Stimulated activated CD8-positive, alpha-beta memory T cell treated with anti-CD3 and anti-CD28 coated beads, Interleukin-4, amount 100 ng/mL, for 24 hours (primary cell): Measurements from ENCODE around the gene SPEF2.
"Not testable (repeated sequence)": the region's sequence is repeated elsewhere in the genome, so short reads cannot be mapped to it uniquely, and the experiment has no call there.

Experiments used
- DNase-seq: peaks from one replicate; pipeline ENCODE4 v3.0.0-alpha.2; 2020; ENCODE audit warnings: low read depth

Gene SPEF2

GRCh38 chr5:35819668-35820067 lies 202.0 kb downstream of the SPEF2 start:
- DNase-seq = no peak

DNA sequence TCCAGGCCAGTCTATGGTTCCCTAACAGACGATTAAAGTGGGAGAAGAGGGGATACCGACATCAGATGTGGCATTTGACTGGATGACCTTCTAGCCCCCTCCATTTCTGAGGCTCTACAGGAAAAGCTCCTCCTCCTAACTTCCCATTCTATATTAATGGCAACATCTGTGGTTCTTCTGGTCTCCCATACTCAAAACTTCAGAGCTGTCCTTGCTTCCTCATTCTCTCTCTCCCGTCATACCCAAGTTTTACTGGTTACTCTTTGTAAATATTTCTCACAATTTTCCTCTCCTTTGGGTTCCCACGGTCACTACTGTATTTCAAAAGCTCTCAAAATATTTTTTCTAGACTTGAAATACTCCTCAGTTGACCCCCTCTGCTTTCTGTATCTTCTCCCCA lies 203.1 kb downstream of the SPEF2 start:
- no peak for DNase-seq

GRCh38 chr5:35821513-35821912 lies 203.8 kb downstream of the SPEF2 start:
- no peak for DNase-seq

DNA sequence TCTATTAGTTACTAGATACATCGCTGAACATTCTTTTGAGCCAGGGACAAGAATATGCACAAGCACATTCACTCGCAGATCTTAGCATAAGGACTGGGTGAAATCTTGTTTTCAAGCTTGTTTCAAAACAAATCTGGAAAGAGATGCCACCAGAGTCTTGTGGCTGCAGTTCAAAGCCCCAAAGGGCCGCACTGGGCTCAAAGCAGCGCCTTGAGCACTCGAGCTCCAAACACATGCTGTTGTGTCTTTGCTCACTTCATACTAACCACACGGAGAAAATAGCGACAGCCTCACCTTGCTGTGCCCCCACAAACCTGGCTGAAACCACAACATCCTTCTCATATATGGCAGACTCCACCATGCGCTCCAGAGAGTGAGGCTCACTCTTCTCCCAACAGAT lies 204.8 kb downstream of the SPEF2 start:
- no peak for DNase-seq

DNA sequence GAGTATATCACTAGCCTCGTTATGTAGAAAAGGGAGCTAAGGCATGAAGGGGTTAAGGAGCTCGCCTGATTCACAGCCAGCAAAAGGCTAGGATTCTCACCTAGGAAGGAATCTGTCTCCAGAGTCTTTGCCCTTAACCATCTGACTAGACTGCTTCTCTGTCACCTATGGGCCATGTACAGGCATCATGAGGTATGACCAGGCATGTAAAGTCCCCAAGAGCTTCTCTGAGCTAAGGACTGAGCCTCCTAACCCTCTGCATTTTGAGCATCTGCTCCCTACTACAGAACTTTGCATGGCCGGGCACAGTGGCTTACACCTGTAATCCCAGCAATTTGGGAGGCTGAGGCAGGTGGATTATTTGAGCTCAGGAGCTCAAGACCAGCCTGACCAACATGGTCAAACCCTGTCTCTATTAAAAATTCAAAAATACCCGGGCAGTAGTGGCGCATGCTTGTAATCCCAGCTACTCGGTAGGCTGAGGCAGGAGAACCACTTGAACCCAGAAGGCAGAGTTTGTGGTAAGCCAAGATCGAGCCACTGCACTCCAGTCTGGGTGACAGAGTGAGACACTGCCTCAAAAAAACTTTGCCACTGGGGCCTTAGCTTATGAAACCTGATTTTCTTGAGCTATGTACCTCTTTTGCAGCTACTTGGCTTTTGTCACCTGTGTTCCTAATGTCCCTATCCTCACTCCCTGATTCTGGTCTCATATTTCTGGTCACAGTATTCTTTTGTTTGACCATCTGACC lies 205.9 kb downstream of the SPEF2 start:
- no peak for DNase-seq

DNA sequence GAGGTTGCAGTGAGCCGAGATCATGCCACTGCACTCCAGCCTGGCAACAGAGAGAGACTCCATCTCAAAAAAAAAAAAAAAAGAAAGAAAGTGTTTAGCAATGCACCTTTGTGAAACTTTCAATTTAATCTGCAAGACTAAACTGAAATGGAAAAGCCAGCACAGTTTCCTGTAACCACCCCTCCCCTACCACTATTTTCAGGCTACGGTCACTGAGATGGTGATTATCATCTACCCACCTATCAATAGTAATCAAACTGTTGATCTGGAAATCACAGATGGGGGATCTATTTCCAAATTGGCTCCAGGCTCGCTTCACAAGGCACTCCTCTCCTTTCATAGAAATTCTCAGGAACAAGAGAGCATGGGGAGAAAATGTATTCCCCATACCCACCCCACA lies 208.4 kb downstream of the SPEF2 start:
- no peak for DNase-seq

DNA sequence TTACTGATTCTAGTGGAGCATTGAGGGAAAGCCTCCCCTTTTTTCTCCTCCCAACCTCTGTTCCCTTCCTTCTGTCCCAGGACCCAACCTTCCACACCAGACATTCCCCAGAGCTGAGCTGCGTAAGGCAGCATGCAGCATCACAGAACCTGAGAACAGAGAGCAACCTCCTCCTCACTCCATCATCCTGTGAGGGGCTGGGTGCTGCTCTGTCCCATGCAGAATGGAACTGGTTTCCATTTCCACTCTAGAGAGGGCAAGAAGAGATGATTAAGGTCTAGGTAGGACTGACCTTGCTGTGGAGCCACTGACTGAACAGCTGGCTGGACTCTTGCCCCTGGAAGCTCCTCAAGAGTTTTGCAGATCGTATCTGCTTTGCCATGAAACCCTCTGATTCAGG lies 208.9 kb downstream of the SPEF2 start:
- no peak for DNase-seq

- no peak for DNase-seq
These were observed 210.5 kb downstream of the SPEF2 start for GRCh38 chr5:35828082-35828598.

DNA sequence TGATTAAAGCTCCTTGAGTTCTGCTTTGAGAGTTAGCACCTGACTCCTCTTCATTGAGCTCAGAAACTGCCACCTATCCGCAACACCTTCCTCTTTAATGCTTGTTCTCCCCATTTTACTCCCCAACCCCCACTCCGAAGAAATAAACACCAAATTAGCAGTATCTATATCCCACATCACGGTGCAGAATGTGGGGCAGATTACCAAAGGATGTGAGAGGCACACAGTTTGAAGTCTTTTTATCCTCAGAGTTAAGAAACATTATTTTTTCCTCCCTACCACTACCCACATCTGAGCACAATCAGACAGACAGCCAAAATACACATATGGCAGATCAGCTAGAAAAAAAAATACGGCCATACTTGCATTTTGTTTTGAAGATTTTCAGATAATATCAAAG lies 212.9 kb downstream of the SPEF2 start:
- no peak for DNase-seq

- no peak for DNase-seq
These were observed 215.1 kb downstream of the SPEF2 start for GRCh38 chr5:35832762-35833161.

DNA sequence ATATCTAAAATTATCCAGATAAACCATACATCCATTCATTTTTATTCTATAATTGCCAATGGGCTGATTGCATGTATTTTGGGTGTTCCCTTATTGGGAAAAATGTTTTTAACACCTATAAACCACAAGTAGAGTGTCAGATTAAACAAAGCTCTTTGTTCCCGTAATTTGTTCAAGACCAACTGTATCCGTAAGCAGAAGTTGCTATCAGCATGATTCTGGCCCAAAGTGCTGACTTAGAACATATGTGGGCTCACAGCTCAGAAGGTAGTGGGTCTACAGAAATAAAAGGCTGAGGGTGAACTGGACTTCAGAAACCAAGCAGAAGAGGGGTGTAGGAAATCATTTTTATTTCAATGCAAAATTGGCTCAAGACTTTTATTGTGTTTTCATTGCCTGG lies 215.6 kb downstream of the SPEF2 start:
- DNase-seq = no peak

GRCh38 chr5:35835796-35836742 lies 218.4 kb downstream of the SPEF2 start:
- no peak for DNase-seq

GRCh38 chr5:35838370-35839042 lies 220.8 kb downstream of the SPEF2 start:
- no peak for DNase-seq

DNA sequence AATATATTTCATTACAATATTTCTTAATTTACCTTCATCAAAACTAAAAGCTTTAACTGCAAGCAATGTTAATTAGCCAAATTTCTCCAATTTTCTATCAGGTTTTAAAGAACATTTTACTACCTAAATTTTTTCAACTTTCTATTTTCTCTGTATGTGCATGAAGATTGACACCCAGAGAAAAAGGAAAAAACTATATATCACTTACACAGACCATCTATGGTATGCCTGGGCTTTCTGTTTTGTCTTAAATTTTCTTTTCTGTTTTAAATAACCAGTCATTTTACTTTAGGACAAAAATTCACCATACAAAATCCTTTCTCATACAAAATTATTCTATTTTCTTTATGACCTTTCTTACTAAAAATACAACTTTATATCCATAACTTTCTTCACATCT lies 225.2 kb downstream of the SPEF2 start:
- no peak for DNase-seq

GRCh38 chr5:35845508-35845907 lies 227.8 kb downstream of the SPEF2 start:
- not testable (repeated sequence) for DNase-seq

- DNase-seq = no peak
These were observed 229.8 kb downstream of the SPEF2 start for GRCh38 chr5:35847491-35847890.

- no peak for DNase-seq
These were observed 230.3 kb downstream of the SPEF2 start for GRCh38 chr5:35847961-35848360.

GRCh38 chr5:35849860-35850259 lies 232.2 kb downstream of the SPEF2 start:
- no peak for DNase-seq

DNA sequence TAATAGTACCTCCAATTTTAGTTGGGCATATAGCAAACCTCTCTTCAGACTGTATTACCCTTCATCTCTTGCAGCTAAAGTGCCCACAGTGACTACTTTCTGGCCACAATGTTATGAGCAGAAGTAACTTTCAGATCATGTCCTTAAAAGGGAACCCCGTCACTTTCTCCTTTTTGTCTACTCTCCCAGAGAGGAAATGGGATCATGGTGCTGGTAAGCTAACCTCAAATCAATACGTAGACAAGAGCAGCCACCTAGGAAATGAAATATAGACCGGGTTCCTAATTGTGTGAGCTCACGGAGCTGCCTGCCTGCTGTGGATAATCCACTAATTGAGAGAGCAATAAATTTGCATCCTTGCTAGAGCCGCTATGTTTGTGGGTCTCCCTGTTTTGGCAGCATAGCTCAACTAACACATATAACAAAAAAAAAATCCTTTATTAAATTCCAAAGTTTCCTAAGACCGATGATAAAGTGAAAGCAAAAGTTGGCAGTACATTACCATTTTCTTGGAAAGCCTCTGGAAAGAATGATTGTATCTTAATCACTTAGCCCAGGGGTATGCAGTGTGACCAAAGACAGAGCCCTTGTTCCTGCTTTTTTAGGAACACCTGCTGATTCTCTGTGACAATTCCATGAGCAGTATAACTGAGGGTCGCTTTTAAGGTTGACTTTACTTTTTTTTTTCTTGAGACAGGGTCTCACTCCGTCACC lies 233.5 kb downstream of the SPEF2 start:
- no peak for DNase-seq

GRCh38 chr5:35852084-35852734 lies 234.5 kb downstream of the SPEF2 start:
- DNase-seq = no peak

- DNase-seq = no peak
These were observed 235.1 kb downstream of the SPEF2 start for GRCh38 chr5:35852773-35853172.
